HG03025 (cell line): ENCODE data around the gene IL17RE.
"Not testable (repeated sequence)": the region's sequence is repeated elsewhere in the genome, so short reads cannot be mapped to it uniquely, and the experiment has no call there.

Experiments
- ATAC-seq: cut with Tn5 transposase; IDR thresholded peaks from one replicate; pipeline ENCODE4 v1.9.1; 2021; ENCODE audit warnings: mild to moderate bottlenecking, moderate library complexity; ENCODE audit not compliant: unreplicated experiment, low FRiP score

IL17RE gene

DNA sequence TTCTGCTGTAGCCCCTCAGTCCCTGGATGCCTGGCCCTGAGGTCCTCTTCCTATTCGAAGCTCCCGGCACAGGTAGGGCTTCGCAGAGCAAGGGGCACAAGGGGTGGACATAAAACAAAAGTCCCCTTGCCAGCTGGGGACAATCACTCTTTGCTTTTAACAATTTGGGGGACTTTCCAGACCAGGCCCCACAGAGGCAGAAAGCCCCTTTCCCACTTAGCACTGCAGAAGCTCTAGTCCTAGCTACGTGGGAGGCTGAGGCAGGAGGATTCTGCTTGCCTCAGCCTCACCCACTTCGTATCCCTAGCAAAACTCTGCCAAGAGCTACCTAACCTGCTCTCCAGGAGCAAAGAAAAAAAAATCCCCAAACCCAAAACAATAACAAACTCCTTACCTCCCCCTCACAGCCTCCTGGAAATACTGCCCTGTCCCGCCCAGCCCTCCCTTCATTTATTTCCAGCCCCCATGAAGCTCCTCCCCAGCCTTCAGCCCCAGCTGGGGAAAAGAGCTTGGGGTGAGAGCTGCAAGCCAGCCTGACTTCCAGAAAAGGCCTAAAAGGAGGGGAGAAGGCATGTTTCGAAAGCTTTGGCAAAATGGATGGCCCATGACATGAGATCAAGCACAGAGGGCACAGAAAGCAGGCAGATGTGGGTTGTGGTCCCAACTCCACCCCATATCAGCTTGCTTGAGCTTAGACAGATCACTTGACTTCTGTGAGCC lies 22.7 kb upstream of the IL17RE start, which contains the start of gene CIDEC:
TSS of gene CIDEC (minus strand) at position 424 of the 720 bp plus-strand sequence. CDS start 1,767 bp downstream, outside the sequence.
- no peak for ATAC-seq

- no peak for ATAC-seq
Measured at GRCh38 chr3:9881441-9881840, 21.2 kb upstream of the IL17RE start.

- ATAC-seq, result no peak
Measured at GRCh38 chr3:9883706-9884554, 18.7 kb upstream of the IL17RE start.

DNA sequence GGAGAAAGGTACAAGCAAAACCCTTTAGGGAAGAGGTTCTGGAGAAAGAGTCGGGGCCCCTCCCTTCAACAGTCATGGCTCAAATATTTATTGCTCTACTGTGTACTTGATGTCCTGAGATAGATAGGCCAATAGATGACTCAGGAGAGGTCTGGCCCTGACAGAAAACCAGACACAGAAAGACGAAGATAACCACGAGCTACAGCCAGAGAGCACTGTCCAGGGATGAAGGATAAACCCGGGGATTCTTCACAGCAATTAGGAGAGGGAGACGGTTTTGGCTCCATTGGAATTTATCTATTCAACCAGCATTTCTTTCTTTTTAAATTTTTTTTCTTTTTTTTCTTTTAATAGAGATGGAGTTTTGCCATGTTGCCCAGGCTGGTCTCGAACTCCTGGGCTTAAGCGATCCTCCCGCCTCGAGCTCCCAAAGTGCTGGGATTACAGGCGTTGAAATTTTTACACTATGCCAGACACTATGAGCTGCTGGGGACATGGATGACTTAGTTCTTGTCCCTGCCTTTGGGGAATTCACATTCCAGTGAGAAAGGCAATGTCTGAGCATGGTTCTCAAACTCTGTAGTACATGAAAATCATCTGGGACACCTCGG lies 18.0 kb upstream of the IL17RE start:
- no peak for ATAC-seq

DNA sequence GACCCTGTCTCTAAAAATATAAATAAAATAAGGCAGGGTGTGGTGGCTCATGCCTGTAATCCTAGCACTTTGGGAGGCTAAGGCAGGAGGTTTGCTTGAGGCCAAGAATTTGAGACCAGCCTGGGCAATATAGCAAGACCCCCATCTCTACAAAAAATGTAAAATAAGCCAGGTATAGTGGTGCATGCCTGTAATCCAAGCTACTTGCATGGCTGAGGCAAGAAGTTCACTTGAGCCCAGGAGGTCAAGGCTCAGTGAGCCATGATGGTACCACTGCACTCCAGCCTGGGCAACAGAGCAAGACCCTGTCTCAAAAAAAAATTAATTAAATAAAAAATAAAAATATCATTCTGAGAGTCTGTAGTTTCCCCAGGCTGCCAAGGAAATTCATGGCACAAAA lies 16.3 kb upstream of the IL17RE start:
- ATAC-seq, result no peak

DNA sequence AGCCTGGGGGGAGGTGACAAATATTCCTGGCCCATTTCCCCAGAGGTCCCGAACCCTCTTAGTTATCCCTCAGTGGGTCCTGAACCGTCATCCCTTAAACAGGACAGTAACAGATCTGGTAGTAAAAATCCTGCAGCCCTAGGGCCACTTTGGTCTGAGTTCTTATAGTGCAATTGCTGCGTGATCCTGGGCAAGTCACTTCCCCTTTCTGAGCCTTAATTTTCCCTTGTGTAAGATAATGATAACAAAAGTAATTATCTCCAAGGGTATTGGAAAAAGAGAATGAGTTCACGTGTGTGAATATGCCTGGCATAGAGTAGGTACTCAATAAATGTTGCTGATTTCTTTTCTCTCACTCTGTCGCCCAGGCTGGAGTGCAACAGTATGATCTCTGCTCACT lies 15.2 kb upstream of the IL17RE start:
- no peak for ATAC-seq

DNA sequence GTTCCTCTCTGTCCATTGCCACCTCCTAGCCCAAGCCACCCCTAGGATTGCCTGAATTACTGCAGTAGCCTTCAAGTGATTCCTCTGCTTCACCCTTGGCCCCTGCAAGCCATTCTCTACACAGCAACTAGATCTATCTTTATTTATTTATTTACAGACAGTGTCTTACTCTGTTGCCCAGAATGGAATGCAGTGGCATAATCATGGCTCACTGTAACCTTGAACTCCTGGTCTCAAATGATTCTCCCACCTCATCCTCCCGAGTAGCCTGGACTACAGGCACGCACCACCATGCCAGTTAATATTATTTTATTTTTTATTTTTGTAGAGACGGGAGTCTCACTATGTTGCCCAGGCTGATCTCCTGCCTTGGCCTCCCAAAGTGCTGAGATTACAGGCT lies 14.1 kb upstream of the IL17RE start:
- no peak for ATAC-seq

DNA sequence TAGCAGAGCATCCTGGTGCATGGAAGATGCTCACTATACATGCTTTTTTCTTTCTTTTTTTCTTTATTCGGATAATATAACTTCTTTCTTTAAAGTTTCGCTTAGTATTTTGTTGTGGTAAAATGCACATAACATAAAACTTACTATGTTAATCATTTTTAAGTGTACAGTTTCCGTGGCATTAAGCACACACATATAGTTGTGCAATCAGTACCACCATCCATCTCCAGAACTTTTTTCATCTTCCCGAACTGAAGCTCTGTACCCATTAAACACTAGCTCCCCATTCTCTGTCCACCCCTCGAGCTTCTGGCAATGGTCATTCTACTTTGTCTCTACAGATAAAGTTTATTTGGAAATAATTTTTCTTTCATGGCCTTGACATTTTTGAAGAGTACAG lies 13.2 kb upstream of the IL17RE start:
- ATAC-seq, result no peak

GRCh38 chr3:9890249-9891071 lies 12.2 kb upstream of the IL17RE start, which contains the start of gene JAGN1:
Gene JAGN1, plus strand, starts transcription at chr3:9890610. Its CDS starts 113 bp downstream, at chr3:9890723.
- peak; percentile 73 for ATAC-seq

GRCh38 chr3:9891072-9891622 lies 11.5 kb upstream of the IL17RE start:
- ATAC-seq, result peak; percentile 2

DNA sequence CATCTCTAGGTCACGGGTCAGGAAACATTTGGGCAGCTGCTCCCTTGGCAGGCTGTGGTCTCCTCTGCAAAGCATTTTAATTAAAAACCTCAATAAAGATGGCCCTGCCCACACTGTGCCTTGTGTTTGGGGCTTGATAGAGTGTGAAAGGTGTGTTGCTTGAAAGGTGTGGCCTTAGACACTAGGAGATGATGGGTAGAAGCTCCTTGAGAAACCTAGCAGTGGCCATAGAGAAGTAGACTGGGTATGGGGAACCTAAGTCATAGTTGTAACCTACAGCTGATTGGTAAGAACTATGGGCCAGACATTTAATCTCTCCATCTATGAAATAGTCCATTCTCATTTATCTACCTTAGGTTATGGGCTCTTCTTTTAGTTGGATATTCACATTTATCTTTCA lies 8.9 kb upstream of the IL17RE start:
- no peak for ATAC-seq

DNA sequence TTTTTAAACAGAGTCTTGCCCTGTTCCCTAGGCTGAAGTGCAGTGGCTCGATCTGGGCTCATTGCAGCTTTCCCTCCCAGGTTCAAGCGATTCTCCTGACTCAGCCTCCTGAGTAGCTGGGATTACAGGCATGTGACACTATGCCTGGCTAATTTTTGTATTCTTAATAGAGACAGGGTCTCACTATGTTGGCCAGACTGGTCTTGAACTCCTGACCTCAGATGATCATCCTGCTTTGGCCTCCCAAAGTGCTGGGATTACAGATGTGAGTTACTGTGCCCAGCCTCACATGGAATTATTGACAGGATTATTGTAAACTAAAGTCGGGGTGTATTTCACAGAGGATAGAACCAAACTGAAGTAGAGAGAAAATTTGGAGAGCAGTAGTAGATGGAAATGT lies 6.9 kb upstream of the IL17RE start:
- not testable (repeated sequence) for ATAC-seq

DNA sequence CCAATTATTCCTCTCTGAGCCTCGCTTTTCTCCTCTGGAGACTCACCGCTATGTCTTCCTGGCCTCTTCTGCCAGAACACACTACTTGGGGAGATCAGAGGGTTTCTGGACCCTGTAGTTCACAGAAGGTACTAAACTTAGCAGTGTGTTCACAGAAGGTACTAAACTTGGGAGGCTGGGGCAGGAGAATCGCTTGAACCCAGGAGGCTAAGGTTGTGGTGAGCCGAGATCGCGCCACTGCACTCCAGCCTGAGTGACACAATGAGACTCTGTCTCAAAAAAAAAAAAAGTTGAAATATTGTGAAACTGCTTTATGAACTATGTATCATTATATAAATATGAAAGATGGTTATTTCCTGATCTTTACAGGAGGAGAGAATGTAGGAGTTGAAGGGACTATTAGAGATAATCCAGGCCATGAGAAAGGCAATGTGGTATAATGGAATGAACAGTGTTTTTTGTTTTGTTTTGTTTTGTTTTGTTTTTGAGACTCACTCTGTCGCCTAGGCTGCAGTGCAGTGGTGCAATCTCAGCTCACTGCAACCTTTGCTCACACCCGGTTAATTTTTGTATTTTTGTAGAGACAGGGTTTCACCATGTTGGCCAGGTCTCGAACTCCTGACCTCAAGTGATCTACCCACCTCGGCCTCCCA lies 5.8 kb upstream of the IL17RE start:
- not testable (repeated sequence) for ATAC-seq

GRCh38 chr3:9897408-9898372 lies 5.0 kb upstream of the IL17RE start:
- ATAC-seq, result no peak

DNA sequence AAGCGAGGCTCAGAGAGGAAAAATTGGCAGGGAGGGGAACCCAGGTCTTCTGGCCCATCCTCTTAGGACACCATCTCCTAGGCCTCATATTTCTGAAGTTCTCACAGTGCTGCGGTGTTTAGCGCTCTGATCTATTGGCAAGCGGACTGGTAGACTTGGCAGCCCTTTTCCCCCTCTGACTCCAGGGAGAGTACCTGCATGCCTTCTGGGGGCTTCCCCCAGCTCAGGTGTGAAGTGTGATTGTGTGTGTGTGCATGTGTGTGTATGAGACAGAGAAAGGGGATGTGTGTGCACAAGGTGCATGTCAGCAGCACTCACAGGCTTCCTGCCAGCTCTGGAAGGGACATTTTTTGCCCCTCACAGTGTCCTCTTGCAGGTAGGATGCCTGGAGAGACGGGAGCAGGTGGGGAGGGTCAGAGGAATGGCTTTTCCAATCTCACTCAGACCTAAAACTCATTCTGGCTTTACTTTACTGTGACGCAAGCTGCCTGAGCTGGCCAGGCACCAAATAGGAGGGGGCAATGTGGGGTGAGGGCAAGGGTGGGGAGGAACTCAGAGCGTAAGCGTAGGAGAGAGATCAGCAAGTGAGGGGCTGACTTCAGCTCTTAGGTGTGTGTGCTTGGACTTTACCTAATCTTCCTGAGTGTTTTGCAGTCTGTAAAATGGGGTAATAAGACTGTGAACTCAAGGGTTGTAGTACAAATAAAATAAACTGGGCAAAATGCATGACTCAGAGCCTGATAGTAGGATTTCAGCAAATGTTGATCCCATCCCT lies 4.0 kb upstream of the IL17RE start:
- no peak for ATAC-seq

- ATAC-seq, result no peak
Measured at GRCh38 chr3:9899289-9899791, 3.3 kb upstream of the IL17RE start.

- ATAC-seq, result not testable (repeated sequence)
Measured at GRCh38 chr3:9900965-9901415, 1.7 kb upstream of the IL17RE start.
